Activated CD4-positive, alpha-beta T cell treated with anti-CD3 and anti-CD28 coated beads, Interleukin-2, amount 50 U/mL, for 1 hour (primary cell): ENCODE measurements around the gene RAB28.

Experiments used
- DNase-seq: peaks from one replicate; pipeline ENCODE4 v3.0.0-alpha.2; 2020

The RAB28 gene

DNA sequence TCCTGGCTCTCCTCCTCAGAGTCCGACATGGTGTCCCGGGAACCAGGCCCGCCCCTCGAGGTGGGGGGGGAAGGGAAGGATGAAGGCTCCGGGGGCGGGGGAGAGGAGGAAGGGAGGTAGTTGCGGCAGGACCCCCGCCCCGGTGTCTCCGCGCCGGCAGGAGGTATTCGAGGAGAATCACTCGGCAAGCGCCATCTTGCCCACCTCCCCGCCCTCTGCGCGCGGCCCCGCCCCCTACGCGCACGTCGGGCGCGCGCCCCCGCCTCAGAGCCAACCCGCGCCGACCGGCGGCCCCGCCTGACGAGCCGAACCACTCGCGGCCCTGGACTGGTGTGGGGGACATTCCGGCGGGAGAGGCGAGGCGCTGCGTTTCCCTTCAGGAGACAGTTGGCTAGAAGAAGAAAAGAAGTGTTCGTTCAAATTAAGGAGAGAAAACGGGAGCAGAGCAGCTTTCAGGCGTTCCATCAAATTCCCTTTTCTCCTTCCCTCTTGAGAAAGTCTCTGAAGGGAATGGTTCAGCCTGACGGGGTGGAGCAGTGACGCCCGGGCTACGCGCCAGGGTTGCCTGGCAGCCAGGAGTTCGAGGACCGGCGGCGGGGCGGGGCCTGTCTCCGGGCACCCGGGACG, at the start of gene RAB28:
Gene RAB28 (minus strand): TSS at position 219 of the 627 bp plus-strand sequence.
- DNase-seq = peak; percentile 91

DNA sequence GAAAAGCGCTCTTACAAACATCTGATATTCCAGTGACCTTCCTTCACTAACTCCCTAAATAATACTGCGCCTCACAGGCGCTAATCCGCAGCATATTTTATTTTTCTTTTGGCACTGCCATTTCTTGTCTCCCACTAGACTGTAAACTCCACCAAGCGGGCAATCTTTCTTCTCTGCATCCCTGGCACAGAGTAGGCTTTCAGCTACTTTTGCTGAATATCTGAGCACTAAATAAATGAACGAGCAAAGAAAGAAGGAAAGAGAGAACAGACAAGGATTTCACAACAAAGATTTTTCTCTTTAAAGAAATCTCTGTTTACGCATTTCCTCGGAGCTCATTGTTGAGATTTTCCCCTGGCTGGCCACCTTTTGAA, 47.5 kb upstream of the RAB28 start:
- no peak for DNase-seq

DNA sequence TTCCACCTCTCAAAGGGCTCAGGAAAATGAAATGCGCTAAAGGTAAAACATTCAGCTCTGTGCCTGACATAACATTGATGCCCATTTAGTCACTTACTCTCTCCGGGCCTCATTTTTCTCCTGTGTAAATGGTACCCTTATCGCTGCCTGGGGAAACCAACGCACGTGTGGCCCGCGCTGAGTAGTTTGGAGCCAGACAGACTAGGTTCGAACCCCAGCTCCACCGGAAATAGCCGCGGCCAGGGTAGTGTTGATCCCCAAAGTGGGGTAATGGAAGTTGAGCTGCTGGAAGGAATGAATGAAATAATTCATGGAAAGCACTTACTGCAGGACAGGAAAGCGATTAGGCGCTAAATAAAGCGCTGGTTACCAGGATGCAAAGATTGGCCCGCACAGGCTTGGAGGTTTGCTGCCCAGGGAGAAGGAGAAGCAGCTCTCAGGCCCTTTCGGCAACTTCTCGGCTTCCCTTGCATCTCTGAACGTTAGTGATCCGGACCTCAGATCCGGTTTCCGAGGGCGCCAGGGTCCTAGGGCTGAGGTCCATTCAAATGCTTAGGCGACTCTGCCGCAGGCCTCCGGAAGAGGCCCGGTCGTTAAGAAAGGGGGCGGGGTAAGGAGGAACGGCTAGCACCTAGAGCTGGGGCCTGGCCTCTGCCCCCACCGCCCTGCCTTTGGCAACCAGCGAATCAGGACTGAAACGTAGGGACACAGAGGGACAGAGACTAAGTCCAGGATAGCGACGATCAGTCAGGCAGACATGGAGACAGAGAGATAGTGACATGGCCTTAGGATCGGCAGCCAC, 46.9 kb upstream of the RAB28 start:
- DNase-seq = no peak

DNA sequence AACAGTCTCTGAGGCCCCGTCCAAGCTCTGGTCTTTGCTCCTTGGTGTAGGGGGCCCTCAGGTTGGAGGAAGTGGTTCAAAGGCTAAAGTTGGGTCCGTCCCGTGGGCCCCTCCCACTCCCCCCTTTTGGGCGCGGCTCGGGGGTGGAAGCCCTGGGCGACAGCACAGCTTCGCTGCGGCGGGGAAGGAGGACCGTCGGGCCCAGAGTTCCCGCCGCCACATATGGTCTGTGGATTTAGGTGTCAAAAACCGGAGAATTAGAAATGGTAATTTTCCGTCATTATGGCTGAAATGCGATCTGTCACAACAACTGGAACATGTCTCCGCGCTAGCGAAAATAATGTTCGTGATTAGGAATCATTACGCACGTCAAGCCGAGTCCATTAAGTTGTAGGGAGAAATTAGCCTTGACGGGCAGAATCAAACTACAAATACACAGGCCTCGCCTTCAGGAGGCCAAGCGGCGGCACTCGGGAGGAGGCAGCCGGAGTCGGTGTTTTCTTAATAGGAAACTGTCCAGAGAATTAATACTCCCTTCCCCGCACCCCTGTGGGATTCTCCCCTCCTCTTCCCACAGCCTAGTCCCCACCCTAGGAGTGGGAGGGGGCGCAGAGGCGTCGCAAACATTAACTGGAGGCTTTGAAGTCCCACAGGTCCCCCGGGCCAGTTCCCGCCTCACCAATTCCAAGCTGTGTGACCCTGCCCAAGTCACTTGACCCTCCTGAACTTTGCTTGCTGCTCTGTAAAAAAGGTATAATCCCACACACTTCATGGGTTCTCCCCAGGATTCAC, 45.2 kb upstream of the RAB28 start:
- no peak for DNase-seq

DNA sequence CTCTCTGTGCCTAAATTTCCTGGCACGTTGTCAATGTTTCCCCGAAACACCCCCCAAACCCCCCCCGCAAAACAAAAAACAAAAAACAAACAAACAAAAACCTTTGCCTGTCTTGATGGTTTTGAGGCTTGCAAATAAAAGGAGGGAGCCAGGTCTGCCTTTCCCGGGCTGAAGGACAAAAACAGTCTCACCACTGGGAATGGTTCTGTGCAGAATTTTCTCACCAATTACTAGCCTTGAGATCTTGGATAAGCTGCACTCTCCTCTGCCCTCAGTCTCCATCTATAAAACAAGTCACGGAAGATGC, 44.6 kb upstream of the RAB28 start:
- DNase-seq = no peak

DNA sequence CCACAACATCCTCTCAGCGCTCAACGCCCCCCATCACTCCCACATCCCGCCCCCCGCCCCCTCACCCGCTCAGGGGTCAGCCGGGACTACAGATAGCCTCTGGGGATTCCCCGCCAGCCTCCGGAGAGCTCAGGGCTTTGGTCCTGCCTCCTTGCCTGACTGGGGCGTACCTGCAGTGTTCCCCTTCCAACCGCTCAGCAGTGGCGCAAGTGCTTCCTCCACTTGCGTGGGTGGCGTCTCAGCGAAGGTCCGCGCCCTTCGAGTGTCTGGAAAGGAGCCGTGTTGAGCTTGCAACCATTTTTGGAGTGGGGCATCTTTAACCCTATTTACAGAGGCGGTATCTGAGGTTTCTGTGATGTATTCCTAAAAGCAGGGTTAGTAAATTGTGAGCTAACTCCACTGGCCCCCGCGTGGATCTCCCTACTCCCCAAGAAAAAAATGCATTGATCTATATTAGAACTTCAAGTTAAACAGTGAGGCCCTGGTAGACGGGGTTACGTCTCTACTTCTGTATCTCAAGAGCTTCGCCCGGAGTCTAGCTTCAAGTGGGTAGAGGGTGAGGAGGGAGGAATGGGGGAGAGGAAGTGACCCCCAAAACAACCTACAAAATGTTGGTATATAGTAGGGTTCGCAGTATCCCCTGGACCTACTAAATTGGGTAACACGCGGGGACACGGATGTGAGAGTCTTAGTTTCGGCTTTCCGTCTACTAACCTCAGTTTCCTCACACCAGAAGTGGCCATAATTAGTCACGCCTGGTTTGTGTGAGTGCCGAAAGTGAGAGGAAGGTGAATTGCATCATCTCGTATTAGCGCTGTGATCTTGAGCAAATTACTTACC, 44.1 kb upstream of the RAB28 start:
- no peak for DNase-seq

DNA sequence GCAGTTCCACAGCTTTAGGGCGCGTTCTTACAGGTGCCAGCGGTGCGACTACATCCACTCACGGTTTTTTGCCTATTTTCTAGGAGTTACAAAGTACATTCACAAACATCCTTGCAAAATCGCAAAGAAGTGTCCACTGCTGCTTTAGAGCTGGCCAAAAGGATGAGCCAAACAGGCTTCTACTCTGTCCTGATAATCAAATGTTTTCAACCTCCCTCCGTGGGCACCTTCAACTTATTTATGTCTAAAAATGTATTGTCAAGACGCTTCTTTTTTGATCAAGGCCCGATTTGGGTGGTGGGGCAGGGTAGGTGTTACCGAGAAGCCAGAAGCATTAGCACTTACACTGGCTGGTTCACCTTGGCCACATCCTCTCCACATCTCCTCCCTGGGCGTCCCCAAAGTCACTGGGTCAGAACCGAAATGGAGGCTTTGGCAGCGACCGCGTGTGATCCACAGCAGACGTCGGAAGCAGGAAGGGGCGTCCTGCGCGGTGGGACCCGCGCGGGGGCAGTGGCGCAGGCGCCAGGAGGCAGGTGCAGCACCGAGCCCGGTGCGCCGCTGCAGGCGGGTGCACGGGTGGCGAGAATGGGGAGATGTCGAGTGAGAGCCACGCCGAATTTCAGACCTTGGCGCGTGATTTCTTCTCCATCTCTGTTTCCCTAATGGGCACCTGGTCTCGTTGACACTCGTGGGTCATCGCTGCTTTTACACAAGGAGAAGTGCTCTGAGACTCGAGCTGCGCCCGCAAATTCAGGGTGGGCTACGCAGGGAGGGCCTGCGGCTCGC, 43.2 kb upstream of the RAB28 start:
- no peak for DNase-seq

DNA sequence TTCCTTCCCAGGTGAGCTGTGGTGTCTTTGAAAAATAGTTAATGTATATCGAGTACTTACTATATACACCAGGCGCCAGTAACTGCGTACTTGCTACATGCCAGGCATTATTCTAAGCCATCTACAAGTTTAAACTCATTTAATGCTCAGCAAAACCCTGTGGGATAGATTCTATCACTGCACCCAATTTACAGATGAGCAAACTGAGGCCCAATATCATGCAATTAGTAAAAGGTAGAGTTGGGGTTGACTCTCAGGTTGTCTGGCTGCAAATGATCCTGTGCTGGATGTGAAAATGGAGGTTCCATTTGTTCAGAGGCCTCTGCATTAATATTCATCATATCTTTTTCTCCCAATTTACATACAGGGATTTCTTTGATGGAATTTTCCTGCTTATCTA, 42.5 kb upstream of the RAB28 start:
- DNase-seq = no peak

DNA sequence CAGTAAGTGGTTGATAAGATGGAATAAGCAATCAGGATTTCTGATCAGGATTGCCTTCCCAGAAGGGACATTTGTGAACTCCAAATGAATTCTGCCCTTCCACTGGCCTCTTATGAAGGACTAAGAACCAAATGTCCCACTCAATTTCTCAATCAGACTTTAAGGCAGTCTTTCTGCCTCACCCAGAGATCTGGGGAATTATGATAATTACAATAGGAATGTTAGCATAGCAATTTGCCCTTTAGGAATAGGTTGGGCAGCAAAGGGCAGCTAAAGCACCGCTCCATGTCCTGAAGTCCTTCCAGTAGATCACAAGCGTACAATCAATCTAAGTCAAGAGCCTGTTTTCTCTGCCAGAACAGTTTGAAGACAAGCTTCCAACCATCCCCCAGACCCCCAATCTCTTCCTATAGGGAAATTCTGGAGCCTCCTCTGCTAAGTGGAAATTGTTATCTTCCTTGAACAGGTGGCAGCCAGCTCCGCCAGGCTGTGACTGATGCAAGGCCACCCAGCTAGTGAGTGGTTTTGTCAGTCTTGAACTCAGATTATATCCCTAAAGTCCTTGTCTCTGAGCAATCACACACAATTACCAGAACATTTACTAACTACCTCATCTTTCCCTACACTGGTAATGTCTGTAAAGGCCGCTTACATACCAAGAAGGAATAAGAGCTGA, 41.6 kb upstream of the RAB28 start:
- DNase-seq = no peak

DNA sequence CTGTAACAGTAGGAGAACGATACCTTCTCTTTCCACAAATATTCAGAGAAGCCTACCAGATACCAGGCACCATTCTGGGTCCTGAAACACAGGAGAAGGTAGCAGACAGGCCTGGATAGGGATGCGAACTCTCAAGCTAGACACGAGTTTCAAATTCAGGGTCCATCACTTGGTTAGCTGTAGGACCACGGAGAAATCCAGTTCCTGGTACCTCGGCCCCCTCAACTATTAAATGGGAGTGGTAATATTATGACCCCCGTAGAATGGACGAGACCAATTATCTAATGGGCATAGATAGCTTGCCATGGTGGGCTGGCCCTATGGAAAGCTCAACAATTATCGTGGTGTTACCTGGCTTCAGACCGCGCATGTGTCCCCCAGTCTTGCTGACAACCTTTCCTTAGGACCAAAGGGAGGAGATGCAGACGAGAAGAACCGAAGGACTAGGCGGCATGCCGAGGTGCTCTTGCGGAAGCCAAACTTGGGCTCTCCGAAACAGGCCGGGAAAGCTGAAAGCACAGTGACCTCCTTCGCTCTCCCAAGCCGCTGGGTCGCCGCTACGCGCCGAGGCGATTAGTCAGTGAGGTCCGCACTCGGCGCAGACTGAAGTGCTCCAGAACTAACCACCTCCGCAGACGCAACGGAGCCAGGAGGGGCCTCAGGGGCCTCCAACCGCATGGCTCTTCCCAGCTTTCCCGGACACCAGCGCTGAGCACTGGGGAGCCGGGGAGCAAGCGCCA, 40.5 kb upstream of the RAB28 start:
- DNase-seq = no peak

DNA sequence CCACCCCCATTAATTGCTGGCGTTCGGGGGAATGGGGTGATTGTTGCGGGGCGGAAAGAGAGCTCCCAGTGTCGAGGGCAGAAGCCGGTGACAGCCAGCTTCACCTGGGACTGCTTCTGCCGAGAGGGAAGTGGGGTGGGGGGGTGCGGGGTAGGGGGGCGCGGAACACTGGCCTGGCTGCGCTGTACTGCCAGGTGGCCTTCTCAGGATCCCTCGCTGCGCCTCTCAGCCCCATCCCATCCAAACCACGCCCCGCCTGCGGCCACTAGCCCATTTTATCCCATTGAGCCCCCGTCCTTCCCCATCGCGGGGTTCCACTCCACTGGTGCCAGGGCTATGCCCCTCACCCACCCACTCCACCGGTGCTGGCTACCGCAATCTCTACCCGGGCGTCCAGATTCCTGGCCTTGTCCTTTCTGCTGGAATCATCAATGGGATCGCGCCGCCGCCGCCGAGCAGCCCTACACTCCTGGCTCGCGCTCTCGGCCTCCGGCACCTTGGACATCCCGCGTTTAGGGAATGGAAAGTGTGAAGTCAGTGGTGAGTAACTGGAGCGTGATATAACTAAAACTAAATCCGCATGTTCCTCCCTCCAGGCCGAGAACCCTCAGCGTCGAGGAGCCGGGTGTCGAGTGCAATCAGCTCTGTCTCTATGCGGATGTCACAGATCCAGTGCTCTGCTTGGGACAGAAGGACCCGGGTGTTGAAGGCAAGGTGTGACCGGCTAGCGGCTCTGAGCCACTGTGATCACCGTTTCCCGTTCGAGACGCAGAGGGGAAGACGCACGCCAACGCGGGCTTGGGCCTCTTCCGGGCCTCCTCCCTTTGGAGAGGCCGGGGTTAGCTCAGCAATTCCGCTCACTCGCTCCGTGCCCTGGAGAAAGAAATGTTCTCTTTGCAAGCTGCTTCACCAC, 39.7 kb upstream of the RAB28 start:
- no peak for DNase-seq

DNA sequence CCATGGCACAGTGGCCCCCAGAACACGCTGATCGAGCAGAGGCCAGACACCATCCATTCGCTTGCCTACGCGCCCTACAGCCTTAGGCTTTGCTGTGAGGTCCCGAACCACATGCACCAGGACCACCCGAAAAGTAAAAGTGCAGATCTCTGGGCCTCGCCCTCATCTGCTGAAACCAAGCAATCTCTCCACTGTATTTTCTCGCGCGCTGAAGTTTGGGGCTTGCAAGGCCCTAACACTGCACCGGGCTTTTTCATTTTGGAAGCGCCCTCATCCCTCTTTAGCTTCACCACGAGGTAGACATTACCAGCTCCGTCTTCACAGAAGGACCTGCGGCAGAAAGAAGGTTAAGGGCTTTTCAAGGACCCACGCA, 39.0 kb upstream of the RAB28 start:
- no peak for DNase-seq

DNA sequence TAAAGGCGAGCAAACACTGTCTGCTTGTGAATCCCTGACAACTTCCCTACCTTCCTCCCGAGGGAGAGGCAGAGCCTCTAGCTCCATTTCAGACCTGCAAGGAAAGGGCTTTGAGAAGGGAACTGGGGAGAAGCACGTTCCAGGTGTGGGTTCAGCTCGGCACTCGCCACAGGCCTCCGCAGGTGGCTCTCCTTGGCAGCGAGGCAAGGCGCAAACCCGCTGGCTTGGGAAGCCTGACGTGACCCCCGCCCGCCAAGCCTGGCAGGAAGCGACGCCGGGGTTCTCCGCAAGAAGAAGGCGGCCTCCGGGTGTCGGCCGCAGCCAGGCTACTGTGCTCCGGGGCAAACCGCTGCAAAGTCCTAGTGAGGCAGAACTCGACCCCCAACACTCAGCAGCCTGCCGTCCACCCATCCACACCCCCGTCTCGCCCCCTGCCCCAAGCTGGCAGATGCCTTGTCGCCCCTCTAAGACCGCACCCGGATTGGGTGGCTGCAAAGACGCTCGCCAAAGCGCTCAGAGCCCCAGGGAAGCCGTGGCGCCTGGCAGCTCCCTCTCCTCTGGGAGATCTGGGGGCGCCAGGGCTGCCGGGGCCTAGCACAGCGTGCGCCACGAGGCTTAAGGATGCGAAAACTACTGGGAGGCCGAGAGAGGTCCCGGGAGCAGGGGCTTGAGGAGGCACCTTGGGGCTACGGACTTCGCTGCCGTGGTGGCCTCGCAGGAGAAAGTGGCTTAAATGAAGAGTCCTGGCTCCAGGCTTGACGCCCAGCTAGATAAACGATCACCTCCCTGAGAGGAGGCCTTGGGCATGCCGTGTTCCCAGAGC, 38.4 kb upstream of the RAB28 start:
- no peak for DNase-seq

DNA sequence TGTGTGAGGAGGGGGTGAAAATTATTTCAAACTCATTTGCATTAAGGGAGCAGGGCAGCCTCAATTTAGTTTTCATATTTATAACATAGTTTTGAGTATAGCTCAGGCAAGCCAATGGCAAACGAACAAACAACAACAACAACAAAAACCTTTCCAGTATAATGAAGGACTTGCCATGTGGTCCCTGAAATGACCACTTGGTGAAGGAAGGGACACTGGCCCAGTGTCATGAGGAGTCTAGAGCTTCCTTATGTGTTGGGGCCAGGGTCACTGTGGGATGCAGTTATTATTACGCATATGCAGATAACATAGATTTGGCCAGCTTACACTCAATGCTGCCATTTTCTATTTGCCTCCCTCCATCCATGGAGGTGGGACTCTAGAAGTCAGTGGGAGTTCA, 36.9 kb upstream of the RAB28 start:
- no peak for DNase-seq

DNA sequence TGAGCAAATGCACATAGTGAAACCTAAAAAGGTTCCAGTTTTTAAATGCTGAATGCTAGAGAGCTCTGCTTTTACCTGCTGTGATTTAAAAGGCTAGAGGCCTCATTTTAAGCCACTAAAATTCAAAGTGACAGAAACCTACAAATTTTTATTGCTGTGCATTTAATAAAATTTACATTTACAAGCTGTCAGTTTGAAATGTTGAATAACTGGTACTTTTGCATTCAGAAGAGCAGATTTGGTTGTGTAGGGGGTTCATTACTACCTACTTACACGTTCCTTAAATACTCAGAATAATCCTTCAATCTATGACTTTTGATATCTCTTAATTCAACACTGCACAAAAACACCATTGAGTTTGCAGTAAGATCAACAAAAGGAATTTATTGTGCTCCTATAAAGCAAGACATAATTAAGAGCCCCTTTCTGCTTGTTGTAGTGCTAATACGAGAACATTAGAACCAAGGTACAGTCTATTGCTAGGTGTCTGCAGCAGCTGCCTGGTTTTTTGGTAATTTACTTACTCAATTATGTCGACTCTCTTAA, 32.2 kb upstream of the RAB28 start:
- no peak for DNase-seq

DNA sequence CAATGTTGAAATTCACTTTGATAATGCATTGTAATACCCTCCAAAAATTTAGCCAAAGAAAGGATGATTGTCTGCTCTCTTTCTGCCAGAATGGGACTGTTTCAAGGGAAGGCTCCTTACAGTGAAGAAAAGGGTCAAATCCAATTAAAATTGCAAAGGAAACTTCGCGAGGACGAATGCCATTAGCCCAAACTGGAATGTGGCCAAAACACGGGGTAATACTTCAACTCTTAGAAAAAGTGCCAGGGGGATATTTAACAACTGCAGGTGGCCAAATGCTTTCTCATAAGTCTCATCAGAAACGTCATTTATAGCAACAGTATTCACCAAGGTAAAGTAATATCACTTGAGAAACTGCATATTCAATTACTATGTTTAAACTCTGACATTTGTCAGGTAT, 31.1 kb upstream of the RAB28 start:
- no peak for DNase-seq

DNA sequence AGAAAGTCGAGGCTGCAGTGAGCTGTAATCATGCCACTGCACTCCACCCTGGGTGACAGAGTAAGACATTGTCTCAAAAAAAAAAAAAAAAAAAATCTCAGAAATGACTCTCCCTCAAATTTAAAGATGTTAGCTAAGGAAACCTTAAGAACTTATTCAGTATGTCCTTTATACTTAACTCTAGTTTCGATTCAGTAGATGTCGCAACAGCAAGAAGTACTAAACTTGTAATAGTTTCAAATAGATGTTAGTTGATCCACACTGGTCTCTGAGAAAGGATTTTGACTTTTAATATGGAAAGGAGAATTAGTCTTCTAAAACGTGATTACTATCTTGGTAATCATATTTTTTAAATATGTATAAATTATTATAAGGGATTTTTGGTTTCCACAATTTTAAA, 30.6 kb upstream of the RAB28 start:
- no peak for DNase-seq

DNA sequence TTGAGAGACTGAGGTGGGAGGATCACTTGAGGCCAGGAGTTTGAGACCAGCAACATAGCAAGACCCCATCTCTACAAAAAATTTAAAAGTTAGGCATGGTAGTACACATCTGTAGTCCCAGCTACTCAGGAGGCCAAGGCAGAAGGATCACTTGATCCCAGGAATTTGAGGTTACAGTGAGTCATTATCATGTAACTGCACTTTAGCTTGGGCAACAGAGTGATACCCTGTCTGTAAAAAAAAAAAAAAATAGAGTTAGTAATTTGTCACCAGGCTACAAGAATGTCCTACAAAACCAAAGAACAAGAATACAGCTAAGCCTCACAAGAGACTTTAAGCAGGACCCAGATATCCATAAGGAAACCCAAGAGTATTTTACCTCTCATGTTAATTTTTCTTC, 27.0 kb upstream of the RAB28 start:
- no peak for DNase-seq

DNA sequence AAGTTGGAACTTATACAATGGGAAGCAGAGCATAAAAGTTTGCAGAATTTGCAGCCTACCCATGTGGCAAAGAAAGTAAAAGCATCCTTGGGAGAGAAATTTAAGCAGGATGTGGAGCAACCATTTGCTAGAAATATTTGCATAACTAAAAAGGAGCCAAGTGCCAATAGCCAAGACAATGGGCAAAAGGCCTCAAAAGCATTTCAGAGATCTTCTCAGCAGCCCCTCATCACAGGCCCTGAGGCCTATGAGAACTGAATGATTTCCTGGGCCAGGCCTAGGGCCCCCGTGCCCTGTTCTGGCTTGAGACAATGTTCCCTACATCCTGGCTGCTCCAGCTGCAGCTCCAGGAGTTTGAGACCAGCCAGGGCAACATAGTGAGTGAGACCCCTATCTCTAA, 25.3 kb upstream of the RAB28 start:
- no peak for DNase-seq
